ENCODE measurements around the gene TMCO1.

TMCO1 gene, protein sequence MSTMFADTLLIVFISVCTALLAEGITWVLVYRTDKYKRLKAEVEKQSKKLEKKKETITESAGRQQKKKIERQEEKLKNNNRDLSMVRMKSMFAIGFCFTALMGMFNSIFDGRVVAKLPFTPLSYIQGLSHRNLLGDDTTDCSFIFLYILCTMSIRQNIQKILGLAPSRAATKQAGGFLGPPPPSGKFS

DNA sequence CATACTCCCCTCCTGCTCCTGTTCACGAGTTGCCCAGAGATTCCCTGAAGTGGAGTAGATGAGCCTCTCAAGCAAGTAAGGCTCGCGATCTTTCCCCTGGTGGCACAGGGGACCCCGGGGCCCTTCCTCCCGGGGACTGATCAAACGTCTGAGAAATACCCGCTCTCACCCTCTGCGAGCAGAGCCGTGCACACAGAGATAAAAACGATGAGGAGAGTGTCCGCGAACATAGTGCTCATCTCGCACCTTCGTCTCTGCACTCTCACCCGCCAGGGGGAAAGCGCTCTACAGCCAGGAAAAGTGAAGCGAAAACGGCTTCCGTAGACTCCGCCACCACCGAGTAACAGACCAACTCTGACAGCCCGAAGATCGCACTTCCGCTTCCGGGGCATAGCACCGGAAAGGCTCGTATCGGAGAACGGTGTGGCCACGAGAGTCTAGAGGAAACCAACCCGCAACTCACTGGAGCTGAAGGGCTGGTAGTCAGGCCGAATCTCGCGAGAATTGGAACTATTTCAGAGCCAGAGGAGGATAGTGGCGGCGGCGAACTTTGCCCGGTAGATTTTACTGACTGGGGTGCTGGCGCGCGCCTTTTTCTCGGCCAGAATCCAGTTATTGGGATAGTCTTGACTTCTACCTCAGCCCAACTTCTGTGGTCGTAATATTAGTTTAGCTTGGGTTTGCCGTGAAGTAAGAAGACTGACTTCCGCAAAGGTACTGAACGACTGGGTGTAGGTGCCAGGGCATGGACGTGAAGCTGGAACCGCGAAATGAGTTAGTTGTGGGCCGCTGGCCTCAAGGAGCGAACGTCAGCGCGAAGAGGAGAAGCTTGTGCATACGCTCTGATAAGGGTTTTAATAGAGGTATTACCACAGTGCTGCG lies at the start of gene TMCO1:
Gene TMCO1, minus strand, starts transcription at position 356 of the 882 bp plus-strand sequence. Its CDS starts 117 bp downstream, at position 239.
- Histone ChIP-seq H3K27me3 (ENCODE audit: insufficient read depth, low read depth) (no peaks in the 10 kb centered on the region), H2AFZ (ENCODE audit: low read depth) (peak within 1 kb of the TSS; percentile 90), H3K79me2 (ENCODE audit: insufficient read depth, low read depth) (peaks cover 41% of the 10 kb centered on the region), H3K36me3 (ENCODE audit: insufficient read depth) (no peaks in the 10 kb centered on the region), H3K4me2 (peak within 1 kb of the TSS; percentile 79), H3K4me3 (IDR thresholded peaks at IDR 0.05; ENCODE audit: insufficient read depth, low read depth, low read length) (peak within 1 kb of the TSS; percentile 95), H4K20me1 (ENCODE audit: insufficient read depth) (no peaks in the 10 kb centered on the region), H3K27ac (peak within 1 kb of the TSS; percentile 92), H3K9ac (peak within 1 kb of the TSS; percentile 88), H3K4me1 (ENCODE audit: low read depth, poor library complexity, severe bottlenecking) (peaks cover 34% of the 10 kb centered on the region)
- TF ChIP-seq, protein P1, sequence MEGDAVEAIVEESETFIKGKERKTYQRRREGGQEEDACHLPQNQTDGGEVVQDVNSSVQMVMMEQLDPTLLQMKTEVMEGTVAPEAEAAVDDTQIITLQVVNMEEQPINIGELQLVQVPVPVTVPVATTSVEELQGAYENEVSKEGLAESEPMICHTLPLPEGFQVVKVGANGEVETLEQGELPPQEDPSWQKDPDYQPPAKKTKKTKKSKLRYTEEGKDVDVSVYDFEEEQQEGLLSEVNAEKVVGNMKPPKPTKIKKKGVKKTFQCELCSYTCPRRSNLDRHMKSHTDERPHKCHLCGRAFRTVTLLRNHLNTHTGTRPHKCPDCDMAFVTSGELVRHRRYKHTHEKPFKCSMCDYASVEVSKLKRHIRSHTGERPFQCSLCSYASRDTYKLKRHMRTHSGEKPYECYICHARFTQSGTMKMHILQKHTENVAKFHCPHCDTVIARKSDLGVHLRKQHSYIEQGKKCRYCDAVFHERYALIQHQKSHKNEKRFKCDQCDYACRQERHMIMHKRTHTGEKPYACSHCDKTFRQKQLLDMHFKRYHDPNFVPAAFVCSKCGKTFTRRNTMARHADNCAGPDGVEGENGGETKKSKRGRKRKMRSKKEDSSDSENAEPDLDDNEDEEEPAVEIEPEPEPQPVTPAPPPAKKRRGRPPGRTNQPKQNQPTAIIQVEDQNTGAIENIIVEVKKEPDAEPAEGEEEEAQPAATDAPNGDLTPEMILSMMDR (conservative IDR thresholded peaks at IDR 0.05; ENCODE audit: low read depth, low read length) = no peak

DNA sequence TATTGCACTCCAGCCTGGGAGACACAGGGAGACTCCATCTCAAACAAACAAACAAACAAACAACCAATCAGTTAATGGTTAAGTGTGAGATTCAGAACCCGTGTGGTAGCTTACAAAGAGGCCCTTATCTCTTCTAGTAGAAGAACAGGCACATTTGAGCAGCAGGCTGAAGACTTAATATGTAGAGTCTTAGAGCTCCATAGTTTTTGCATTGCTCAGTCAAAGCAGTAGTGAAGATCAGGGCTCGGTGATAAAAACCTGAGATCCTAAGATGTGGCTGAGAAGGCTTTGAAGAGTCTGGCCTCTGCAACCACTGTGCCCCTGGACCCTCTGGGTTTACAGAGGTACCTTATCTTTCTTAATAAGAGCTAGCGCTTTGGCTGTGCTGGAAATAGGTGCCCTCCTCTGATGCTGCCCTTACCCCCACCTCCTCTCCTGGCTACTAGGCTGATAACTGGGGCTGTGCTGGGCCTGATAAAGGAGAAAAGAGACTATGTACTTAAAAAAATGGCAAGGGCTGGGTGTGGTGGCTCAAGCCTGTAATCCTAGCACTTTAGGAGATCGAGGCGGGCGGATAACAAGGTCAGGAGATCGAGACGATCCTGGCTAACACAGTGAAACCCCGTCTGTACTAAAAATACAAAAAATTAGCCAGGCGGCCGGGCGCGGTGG lies 48.3 kb upstream of the TMCO1 start:
- TF ChIP-seq, protein P1 (conservative IDR thresholded peaks at IDR 0.05; ENCODE audit: low read depth, low read length) = no peak
- Histone ChIP-seq H3K4me2 (no peak overlapping the region), H3K4me1 (ENCODE audit: low read depth, poor library complexity, severe bottlenecking) (no peaks in the 10 kb centered on the region), H3K36me3 (ENCODE audit: insufficient read depth) (no peaks in the 10 kb centered on the region), H3K79me2 (ENCODE audit: insufficient read depth, low read depth) (no peaks in the 10 kb centered on the region), H3K9ac (no peak overlapping the region), H3K27ac (no peak overlapping the region), H4K20me1 (ENCODE audit: insufficient read depth) (no peaks in the 10 kb centered on the region), H3K27me3 (ENCODE audit: insufficient read depth, low read depth) (0 out of 2 replicates have a peak, but pooled peaks cover 2% of the 10 kb centered on the region), H2AFZ (ENCODE audit: low read depth) (no peak overlapping the region), H3K4me3 (IDR thresholded peaks at IDR 0.05; ENCODE audit: insufficient read depth, low read depth, low read length) (no peak overlapping the region)

DNA sequence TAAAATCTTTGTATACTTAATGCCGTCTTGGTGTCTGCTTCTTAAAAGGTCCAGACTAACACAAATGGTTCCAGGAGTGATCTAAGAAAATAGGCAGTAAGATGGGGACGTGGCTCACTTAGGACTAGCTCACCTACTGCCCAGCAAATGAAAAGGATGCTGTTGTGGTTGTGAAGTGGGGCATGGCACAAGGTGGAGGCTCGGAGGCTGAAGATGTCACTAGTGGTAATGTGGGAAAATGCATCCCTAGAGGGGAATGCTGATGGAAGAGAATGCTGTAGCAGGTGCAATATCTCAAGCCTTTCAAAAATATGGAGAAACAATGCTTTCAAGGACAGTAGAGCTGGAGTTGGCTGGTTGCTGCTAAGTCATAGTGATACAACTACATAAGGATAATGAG lies 47.5 kb upstream of the TMCO1 start:
- TF ChIP-seq, protein P1 (conservative IDR thresholded peaks at IDR 0.05; ENCODE audit: low read depth, low read length) = no peak
- no peak overlapping the region for H3K4me3 ChIP-seq (IDR thresholded peaks at IDR 0.05; ENCODE audit: insufficient read depth, low read depth, low read length)
- no peak overlapping the region for H3K4me2 ChIP-seq
- H3K27me3 ChIP-seq (ENCODE audit: insufficient read depth, low read depth) = 0 out of 2 replicates have a peak, but pooled peaks cover 2% of the 10 kb centered on the region
- no peak overlapping the region for H3K27ac ChIP-seq
- H3K4me1 ChIP-seq (ENCODE audit: low read depth, poor library complexity, severe bottlenecking) = no peaks in the 10 kb centered on the region
- H3K36me3 ChIP-seq (ENCODE audit: insufficient read depth) = no peaks in the 10 kb centered on the region
- no peaks in the 10 kb centered on the region for H3K79me2 ChIP-seq (ENCODE audit: insufficient read depth, low read depth)
- no peaks in the 10 kb centered on the region for H4K20me1 ChIP-seq (ENCODE audit: insufficient read depth)
- H2AFZ ChIP-seq (ENCODE audit: low read depth) = no peak overlapping the region
- H3K9ac ChIP-seq = no peak overlapping the region

DNA sequence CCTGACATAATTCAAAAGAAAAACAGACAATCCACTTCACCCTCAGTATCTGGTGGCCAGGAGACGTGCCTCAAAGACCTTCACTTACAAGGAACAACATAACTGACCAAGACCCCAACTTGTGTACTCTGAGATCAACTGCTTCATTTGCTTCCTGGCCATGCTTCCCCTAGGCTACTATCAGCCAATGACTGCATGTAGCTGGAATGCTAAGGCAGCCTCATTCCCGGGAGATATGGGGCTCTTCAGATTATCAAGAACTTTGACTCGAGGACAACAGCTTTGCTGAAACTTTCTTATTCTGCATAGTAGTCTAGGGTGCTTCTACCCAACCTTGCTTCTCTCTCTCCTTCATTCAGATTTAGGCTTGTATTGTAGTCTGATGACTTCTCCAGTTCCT lies 47.1 kb upstream of the TMCO1 start:
- Histone ChIP-seq H2AFZ (ENCODE audit: low read depth) (no peak overlapping the region), H3K9ac (no peak overlapping the region)
- TF ChIP-seq, protein P1 (conservative IDR thresholded peaks at IDR 0.05; ENCODE audit: low read depth, low read length) = no peak

More for the DNA sequence above, 47.1 kb upstream of the TMCO1 start:
- Histone ChIP-seq H3K36me3 (ENCODE audit: insufficient read depth) (no peaks in the 10 kb centered on the region), H3K4me3 (IDR thresholded peaks at IDR 0.05; ENCODE audit: insufficient read depth, low read depth, low read length) (no peak overlapping the region), H3K27ac (no peak overlapping the region), H3K4me1 (ENCODE audit: low read depth, poor library complexity, severe bottlenecking) (no peaks in the 10 kb centered on the region), H3K79me2 (ENCODE audit: insufficient read depth, low read depth) (no peaks in the 10 kb centered on the region), H3K4me2 (no peak overlapping the region), H3K27me3 (ENCODE audit: insufficient read depth, low read depth) (0 out of 2 replicates have a peak, but pooled peaks cover under 1% of the 10 kb centered on the region), H4K20me1 (ENCODE audit: insufficient read depth) (no peaks in the 10 kb centered on the region)
